LNCAP (cell line): Measurements from ENCODE around the gene SPP1.

Source experiments
- CTCF ChIP-seq: fragments of 450-650 bp; IDR thresholded peaks from 2 replicates; pipeline ENCODE4 v1.5.1; 2017; ENCODE audit warnings: mild to moderate bottlenecking

SPP1 gene

GRCh38 chr4:87937523-87937922 lies 38.0 kb upstream of the SPP1 start:
- no peak for TF ChIP-seq CTCF

- TF ChIP-seq CTCF = 0 out of 2 replicates have a peak, but pooled peaks have one; percentile 13
These were observed 36.8 kb upstream of the SPP1 start for GRCh38 chr4:87938746-87939145.

GRCh38 chr4:87939978-87940690 lies 35.4 kb upstream of the SPP1 start:
- TF ChIP-seq CTCF = no peak

- no peak for TF ChIP-seq CTCF
These were observed 33.7 kb upstream of the SPP1 start for GRCh38 chr4:87941537-87942392.

GRCh38 chr4:87943660-87944149 lies 31.8 kb upstream of the SPP1 start:
- no peak for TF ChIP-seq CTCF

- no peak for TF ChIP-seq CTCF
These were observed 30.5 kb upstream of the SPP1 start for GRCh38 chr4:87944967-87945366.

GRCh38 chr4:87946766-87947165 lies 28.7 kb upstream of the SPP1 start:
- no peak for TF ChIP-seq CTCF
